MCF 10A (cell line): ENCODE results near the gene KIAA1586. TPM values are rescaled to one million over a fixed set of nuclear protein-coding genes. Genes with fewer than 3 reads are reported as not detected.

Source experiments
- BruUV-seq: library from RNA; stranded (reverse); fragments of 400-500 nt; replicated peaks from 2 replicates; lab custom pipeline; 2021; lab: Mats Ljungman, UMichigan
- CTCF ChIA-PET: fragments of 300-600 bp; sonication (Branson Sonifier 250); formaldehyde crosslinking; extraction: SDS; loops from one replicate; lab custom pipeline; 2021; ENCODE audit warnings: antibody characterized with exemption, inconsistent platforms; lab: Yijun Ruan, JAX
- POLR2A ChIA-PET: fragments of 300-600, 350-650 bp; sonication (Branson Sonifier 250); formaldehyde crosslinking; extraction: SDS; loops from one replicate; lab custom pipeline; 2020; ENCODE audit warnings: antibody characterized with exemption, inconsistent platforms; lab: Yijun Ruan, JAX
- DNase-seq: peaks from one replicate; pipeline ENCODE4 v3.0.0-alpha.2; 2018; ENCODE audit not compliant: unreplicated experiment
- H3K27ac Mint-ChIP-seq: one replicate; pipeline ENCODE4 v1.8.0; 2022; ENCODE audit warnings: mild to moderate bottlenecking, low read depth, mixed read lengths; ENCODE audit not compliant: unreplicated experiment
- H3K27me3 Mint-ChIP-seq: one replicate; pipeline ENCODE4 v1.8.0; 2022; ENCODE audit warnings: mixed read lengths; ENCODE audit not compliant: insufficient read depth, unreplicated experiment
- H3K36me3 Mint-ChIP-seq: one replicate; pipeline ENCODE4 v1.8.0; 2022; ENCODE audit warnings: mild to moderate bottlenecking, moderate library complexity, mixed read lengths; ENCODE audit not compliant: insufficient read depth, unreplicated experiment
- H3K4me1 Mint-ChIP-seq: one replicate; pipeline ENCODE4 v1.8.0; 2022; ENCODE audit warnings: mixed read lengths; ENCODE audit not compliant: insufficient read depth, unreplicated experiment
- H3K4me3 Mint-ChIP-seq: one replicate; pipeline ENCODE4 v1.8.0; 2022; ENCODE audit warnings: mild to moderate bottlenecking, moderate library complexity, mixed read lengths; ENCODE audit not compliant: unreplicated experiment
- H3K9me3 Mint-ChIP-seq: one replicate; pipeline ENCODE4 v1.8.0; 2022; ENCODE audit warnings: mixed read lengths; ENCODE audit not compliant: unreplicated experiment
- intact Hi-C: fragments of 100-400 bp; cut with micrococcal nuclease; formaldehyde crosslinking; loops from 2 replicates; pipeline ENCODE4 v1.14.1; 2022
- total RNA-seq: library from RNA; stranded (reverse); gene quantifications from 2 replicates; pipeline ENCODE4 v1.2.3, GENCODE V29; 2022
- TF ChIP-seq, protein P1 (sequence below): fragments of 200-600 bp; IDR thresholded peaks from one replicate; pipeline ENCODE4 v1.8.0; 2022; ENCODE audit warnings: antibody characterized with exemption, mild to moderate bottlenecking; ENCODE audit not compliant: unreplicated experiment

KIAA1586 gene
- total RNA-seq, 1 experiment from 2014 or later = 15.3 TPM

DNA sequence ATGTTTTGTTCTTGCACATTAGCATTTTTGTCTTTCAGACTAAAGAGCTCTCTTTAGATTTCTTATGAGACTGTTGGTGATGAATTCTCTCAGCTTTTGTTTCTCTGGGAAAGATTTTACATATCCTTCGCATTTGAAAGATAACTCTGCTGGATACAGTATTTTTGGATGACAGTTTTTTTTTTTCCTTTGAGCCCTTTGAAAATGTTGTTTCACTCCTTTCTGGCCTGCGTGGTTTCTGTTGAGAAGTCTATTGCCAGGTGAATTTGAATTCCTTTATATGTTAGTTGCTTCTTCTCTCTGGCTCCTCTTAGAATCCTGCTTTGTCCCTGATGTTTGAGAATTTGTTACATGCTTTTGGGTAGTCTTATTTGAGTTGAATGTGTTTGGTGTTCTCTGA lies 22.2 kb upstream of the KIAA1586 start:
- intact Hi-C loops = loop anchor here (10.0 kb wide), 1 partner anchor 290 kb away; the partner anchor contains the start of gene PRIM2
- Mint-ChIP-seq H3K36me3 (no peaks in the 10 kb centered on the region), H3K4me1 (no peaks in the 10 kb centered on the region), H3K27ac (no peak overlapping the region), H3K27me3 (no peaks in the 10 kb centered on the region), H3K9me3 (peaks cover 8% of the 10 kb centered on the region), H3K4me3 (no peak overlapping the region)
- no peak for DNase-seq
- ChIA-PET CTCF (interaction anchor here (0.6 to 4.5 kb wide), 9 partner anchors 11 to 589 kb away, joined by 3 to 70 read pairs (median 3); no protein-coding TSS in a partner anchor), POLR2A (interaction anchor here (0.6 to 1.1 kb wide), 4 partner anchors 69 to 144 kb away, joined by 3 to 4 read pairs (median 4); partner anchors contain the start of gene BEND6)
- BruUV-seq = no TSS peak
- TF ChIP-seq, protein P1, sequence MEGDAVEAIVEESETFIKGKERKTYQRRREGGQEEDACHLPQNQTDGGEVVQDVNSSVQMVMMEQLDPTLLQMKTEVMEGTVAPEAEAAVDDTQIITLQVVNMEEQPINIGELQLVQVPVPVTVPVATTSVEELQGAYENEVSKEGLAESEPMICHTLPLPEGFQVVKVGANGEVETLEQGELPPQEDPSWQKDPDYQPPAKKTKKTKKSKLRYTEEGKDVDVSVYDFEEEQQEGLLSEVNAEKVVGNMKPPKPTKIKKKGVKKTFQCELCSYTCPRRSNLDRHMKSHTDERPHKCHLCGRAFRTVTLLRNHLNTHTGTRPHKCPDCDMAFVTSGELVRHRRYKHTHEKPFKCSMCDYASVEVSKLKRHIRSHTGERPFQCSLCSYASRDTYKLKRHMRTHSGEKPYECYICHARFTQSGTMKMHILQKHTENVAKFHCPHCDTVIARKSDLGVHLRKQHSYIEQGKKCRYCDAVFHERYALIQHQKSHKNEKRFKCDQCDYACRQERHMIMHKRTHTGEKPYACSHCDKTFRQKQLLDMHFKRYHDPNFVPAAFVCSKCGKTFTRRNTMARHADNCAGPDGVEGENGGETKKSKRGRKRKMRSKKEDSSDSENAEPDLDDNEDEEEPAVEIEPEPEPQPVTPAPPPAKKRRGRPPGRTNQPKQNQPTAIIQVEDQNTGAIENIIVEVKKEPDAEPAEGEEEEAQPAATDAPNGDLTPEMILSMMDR = no peak

DNA sequence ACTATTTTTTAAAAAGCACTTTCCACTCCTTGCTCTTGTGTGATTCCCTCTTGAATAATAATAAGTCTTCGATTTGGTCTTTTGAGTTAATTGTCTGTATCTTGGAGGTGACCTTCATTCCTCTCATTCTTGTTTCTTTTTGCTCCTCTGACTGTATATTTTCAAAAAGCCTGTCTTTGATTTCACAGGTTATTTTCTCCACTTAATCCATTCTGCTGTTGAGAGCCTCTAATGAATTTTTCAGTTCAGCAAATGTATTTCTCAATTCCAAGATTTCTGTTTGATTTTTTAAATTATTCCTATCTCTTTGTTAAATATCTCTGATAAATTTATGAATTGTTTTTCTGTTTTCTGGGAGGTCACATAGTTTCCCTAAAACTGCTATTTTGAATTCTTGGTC lies 21.7 kb upstream of the KIAA1586 start:
- Mint-ChIP-seq H3K27ac (no peak overlapping the region), H3K9me3 (peaks cover 8% of the 10 kb centered on the region), H3K36me3 (no peaks in the 10 kb centered on the region), H3K4me1 (no peaks in the 10 kb centered on the region), H3K27me3 (no peaks in the 10 kb centered on the region), H3K4me3 (no peak overlapping the region)
- DNase-seq = no peak
- ChIA-PET POLR2A (interaction anchor here (1.1 kb wide), 2 partner anchors 86 to 136 kb away, joined by 3 to 4 read pairs; no protein-coding TSS in a partner anchor), CTCF (interaction anchor here (1.1 to 4.5 kb wide), 2 partner anchors 11 to 122 kb away, joined by 4 to 70 read pairs; no protein-coding TSS in a partner anchor)
- TF ChIP-seq, protein P1 = no peak
- intact Hi-C loops = loop anchor here (10.0 kb wide), 1 partner anchor 290 kb away; the partner anchor contains the start of gene PRIM2
- no TSS peak for BruUV-seq

DNA sequence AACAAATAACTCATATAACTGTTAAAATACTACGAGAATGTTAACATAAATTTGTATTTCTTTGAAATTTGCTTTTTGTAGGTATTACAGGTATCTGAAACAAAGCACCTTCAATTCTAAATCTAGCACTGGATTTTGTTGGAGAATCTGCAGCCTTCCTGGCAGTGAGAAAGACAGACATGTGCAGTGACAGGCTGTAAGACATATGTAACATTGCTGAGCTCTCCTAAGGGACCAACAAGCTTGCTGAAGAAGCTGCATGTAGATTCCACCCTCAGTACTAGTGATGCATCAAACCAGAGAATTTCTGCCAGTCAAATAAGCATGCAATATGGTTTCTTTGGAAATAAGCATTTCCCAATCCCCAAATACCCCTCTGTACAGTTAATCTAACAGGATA lies 20.5 kb upstream of the KIAA1586 start:
- POLR2A ChIA-PET = interaction anchor here (1.2 kb wide), 1 partner anchor 20 kb away, joined by 5 read pairs; no protein-coding TSS in a partner anchor
- intact Hi-C loops = loop anchor here (10.0 kb wide), 1 partner anchor 289 kb away; the partner anchor contains the start of gene PRIM2
- Mint-ChIP-seq H3K27me3 (no peaks in the 10 kb centered on the region), H3K36me3 (no peaks in the 10 kb centered on the region), H3K4me3 (no peak overlapping the region), H3K27ac (no peak overlapping the region), H3K4me1 (no peaks in the 10 kb centered on the region), H3K9me3 (peaks cover 8% of the 10 kb centered on the region)
- BruUV-seq = no TSS peak
- CTCF ChIA-PET = interaction anchor here (0.6 to 4.5 kb wide), 3 partner anchors 20 to 312 kb away, joined by 3 to 70 read pairs (median 3); partner anchors contain the start of gene KIAA1586
- DNase-seq = no peak
- TF ChIP-seq, protein P1 = no peak

DNA sequence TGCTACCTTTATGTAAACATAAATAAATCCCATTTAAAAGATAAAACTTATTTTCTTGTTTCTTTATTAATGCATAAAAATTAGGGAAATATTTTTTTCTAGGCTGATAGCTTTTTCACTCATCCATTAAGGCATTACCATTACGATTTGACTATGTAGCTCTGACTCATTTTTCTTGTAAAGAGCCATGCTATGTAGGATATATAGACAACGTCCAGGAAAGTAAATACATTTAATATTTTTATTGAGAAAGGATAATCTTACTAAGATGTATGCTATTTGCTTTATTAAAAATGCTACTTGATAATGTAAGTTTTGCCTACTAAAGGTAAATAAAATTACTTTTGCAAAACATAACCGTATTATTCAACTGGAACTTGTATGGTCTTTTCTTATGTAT lies 19.2 kb upstream of the KIAA1586 start:
- no peaks in the 10 kb centered on the region for H3K4me1 Mint-ChIP-seq
- intact Hi-C loops = loop anchor here (10.0 kb wide), 1 partner anchor 288 kb away; the partner anchor contains the start of gene PRIM2
- H3K4me3 Mint-ChIP-seq = no peak overlapping the region
- POLR2A ChIA-PET = no interaction called here
- no peaks in the 10 kb centered on the region for H3K27me3 Mint-ChIP-seq
- H3K9me3 Mint-ChIP-seq = peaks cover 8% of the 10 kb centered on the region
- CTCF ChIA-PET = interaction anchor here (0.6 kb wide), 1 partner anchor 114 kb away, joined by 3 read pairs; no protein-coding TSS in a partner anchor
- BruUV-seq = no TSS peak
- H3K27ac Mint-ChIP-seq = no peak overlapping the region
- no peaks in the 10 kb centered on the region for H3K36me3 Mint-ChIP-seq
- TF ChIP-seq, protein P1 = no peak
- no peak for DNase-seq
